ENCODE measurements around the gene MSRB3.

MSRB3 gene

DNA sequence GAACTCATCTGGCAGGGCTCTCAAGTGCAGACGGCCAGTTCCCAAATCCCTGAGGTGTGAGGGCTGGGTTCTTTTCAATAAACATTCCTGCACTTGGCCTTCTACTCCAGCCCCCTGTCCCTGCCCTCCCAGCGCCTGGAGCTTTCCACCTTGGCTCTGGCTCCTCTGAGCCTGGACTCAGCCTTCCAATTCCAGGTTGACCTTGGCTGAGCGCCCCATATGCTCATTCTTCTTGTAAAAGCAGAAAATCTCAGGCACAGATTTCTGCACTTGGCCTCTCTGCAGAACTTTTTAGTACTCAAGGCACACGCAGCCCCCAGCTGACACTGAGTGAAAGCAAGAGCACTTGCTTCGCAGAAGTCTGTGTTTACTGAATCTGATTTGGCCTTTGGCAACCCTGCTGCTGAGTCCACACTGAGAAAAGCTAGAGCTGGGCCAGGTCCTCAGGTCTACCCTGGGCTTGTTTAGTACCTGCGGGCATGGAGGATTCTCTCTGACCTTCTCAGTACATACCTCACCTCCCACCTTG is 222.7 kb downstream of the MSRB3 start:
- DNase-seq = no peak

GRCh38 chr12:65501935-65502334 is 223.5 kb downstream of the MSRB3 start:
- no peak for DNase-seq

GRCh38 chr12:65504417-65504816 is 225.9 kb downstream of the MSRB3 start:
- DNase-seq = no peak

GRCh38 chr12:65505386-65506121 is 227.1 kb downstream of the MSRB3 start:
- DNase-seq = no peak

- no peak for DNase-seq
Observed at GRCh38 chr12:65508276-65509035, 230.0 kb downstream of the MSRB3 start.

DNA sequence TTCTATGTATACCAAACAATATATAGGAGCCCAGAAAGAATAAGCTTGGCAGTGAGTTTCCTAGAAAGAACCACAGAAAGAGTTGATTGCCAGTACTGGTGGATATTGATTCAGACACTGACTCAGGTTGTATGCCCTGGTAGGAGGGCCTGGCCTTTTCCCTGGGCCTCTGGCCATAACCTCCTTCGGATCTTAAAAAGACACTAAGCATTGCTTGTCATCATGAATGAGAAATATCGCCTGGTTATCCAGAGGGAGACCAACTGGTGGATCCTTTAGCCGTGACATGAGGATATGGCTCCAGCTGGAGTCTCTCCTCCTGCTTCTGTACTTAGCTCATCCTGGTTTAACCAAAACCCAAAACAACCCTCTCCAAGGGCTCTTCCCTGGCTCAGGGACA is 231.5 kb downstream of the MSRB3 start:
- DNase-seq = no peak

GRCh38 chr12:65510584-65511050 is 232.1 kb downstream of the MSRB3 start:
- DNase-seq = no peak

GRCh38 chr12:65511134-65511834 is 232.8 kb downstream of the MSRB3 start:
- no peak for DNase-seq

DNA sequence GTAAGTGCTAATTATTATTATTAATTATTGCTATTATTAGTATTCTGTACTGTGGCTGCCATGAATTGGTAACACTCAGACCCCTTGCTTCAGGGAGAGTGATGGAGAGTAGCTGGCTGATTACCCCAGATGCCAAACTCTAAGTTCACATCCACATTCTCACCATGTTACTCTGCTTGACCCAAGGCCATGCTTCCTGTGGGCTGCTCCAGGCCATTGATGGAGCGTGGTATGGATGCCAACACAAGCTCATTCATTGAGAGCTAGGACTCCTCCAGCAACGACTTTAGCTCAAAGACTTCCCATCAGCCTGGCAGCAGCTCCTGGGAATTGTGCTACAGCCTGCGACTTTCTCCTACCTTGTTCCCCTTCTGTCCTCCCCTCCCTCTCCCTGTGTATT is 233.4 kb downstream of the MSRB3 start:
- DNase-seq = no peak
